Activated CD8-positive, alpha-beta T cell treated with anti-CD3 and anti-CD28 coated beads, Interleukin-2, amount 10 ng/mL, durations not matched to agents 7 days and 5 days (primary cell): ENCODE data around the gene TMEM235. TPM values are rescaled to one million over a fixed set of nuclear protein-coding genes. Genes with fewer than 3 reads are reported as not detected.

Experiments
- ATAC-seq: fragments of 150-1000 bp; cut with Tn5 transposase; one replicate; pipeline ENCODE4 v1.10.0; 2021; ENCODE audit warnings: moderate library complexity
- CTCF ChIA-PET: fragments of 350-600 bp; sonication (Branson Sonifier 250); formaldehyde crosslinking; loops from one replicate; lab custom pipeline; 2021; ENCODE audit warnings: antibody characterized with exemption; lab: Charles Lee
- POLR2A ChIA-PET: fragments of 350-600 bp; sonication (Branson Sonifier 250); formaldehyde crosslinking; loops from one replicate; lab custom pipeline; 2021; ENCODE audit warnings: antibody characterized with exemption; lab: Charles Lee
- DNase-seq: peaks from one replicate; pipeline ENCODE4 v3.0.0-alpha.2; 2020
- H3K27ac Mint-ChIP-seq: one replicate; pipeline ENCODE4 v1.8.0; 2021; ENCODE audit warnings: mild to moderate bottlenecking, mixed read lengths
- H3K27me3 Mint-ChIP-seq: one replicate; pipeline ENCODE4 v1.8.0; 2021; ENCODE audit warnings: low read depth, mixed read lengths
- H3K36me3 Mint-ChIP-seq: one replicate; pipeline ENCODE4 v1.8.0; 2021; ENCODE audit warnings: low read depth, mixed read lengths
- H3K4me1 Mint-ChIP-seq: one replicate; pipeline ENCODE4 v1.8.0; 2021; ENCODE audit warnings: low read depth, mixed read lengths
- H3K4me3 Mint-ChIP-seq: one replicate; pipeline ENCODE4 v1.8.0; 2021; ENCODE audit warnings: mild to moderate bottlenecking, mixed read lengths
- H3K9me3 Mint-ChIP-seq: one replicate; pipeline ENCODE4 v1.8.0; 2022; ENCODE audit warnings: mixed read lengths; ENCODE audit not compliant: insufficient read depth
- total RNA-seq, 2 experiments: library from RNA; stranded (reverse); gene quantifications; one replicate each; pipeline ENCODE4 v1.2.3, GENCODE V29; 2021

TMEM235 gene
- total RNA-seq, 2 experiments from 2014 or later: not detected

GRCh38 chr17:78200451-78200850 is 31.0 kb upstream of the TMEM235 start:
- peaks cover 4% of the 10 kb centered on the region for H3K4me1 Mint-ChIP-seq
- CTCF ChIA-PET: interaction anchor here (1.3 kb wide), 1 partner anchor 24 kb away, joined by 5 read pairs; no protein-coding TSS in a partner anchor
- ATAC-seq (no peak), DNase-seq (no peak)
- H3K9me3 Mint-ChIP-seq: no peaks in the 10 kb centered on the region
- H3K27me3 Mint-ChIP-seq: no peaks in the 10 kb centered on the region
- peaks cover 13% of the 10 kb centered on the region for H3K36me3 Mint-ChIP-seq
- H3K4me3 Mint-ChIP-seq: no peak overlapping the region
- H3K27ac Mint-ChIP-seq: no peak overlapping the region
- POLR2A ChIA-PET: no interaction called here

GRCh38 chr17:78202666-78203065 is 28.8 kb upstream of the TMEM235 start:
- no peak overlapping the region for H3K4me3 Mint-ChIP-seq
- no peak overlapping the region for H3K27ac Mint-ChIP-seq
- ChIA-PET CTCF (interaction anchor here (0.8 kb wide), 1 partner anchor 86 kb away, joined by 3 read pairs; no protein-coding TSS in a partner anchor), POLR2A (no interaction called here)
- DNase-seq (no peak), ATAC-seq (no peak)
- H3K36me3 Mint-ChIP-seq: peaks cover 6% of the 10 kb centered on the region
- no peaks in the 10 kb centered on the region for H3K27me3 Mint-ChIP-seq
- peaks cover 4% of the 10 kb centered on the region for H3K4me1 Mint-ChIP-seq
- H3K9me3 Mint-ChIP-seq: no peaks in the 10 kb centered on the region

- no peak overlapping the region for H3K27ac Mint-ChIP-seq
- CTCF ChIA-PET: interaction anchor here (0.8 to 1.6 kb wide), 3 partner anchors 22 to 92 kb away, joined by 3 to 7 read pairs (median 3); no protein-coding TSS in a partner anchor
- ATAC-seq (no peak), DNase-seq (no peak)
- H3K36me3 Mint-ChIP-seq: peaks cover 3% of the 10 kb centered on the region
- no peaks in the 10 kb centered on the region for H3K4me1 Mint-ChIP-seq
- no peak overlapping the region for H3K4me3 Mint-ChIP-seq
- POLR2A ChIA-PET: no interaction called here
- H3K27me3 Mint-ChIP-seq: no peaks in the 10 kb centered on the region
- H3K9me3 Mint-ChIP-seq: no peaks in the 10 kb centered on the region
These were observed 26.9 kb upstream of the TMEM235 start for GRCh38 chr17:78204387-78205123.

- no peak for DNase-seq
- Mint-ChIP-seq H3K36me3 (peaks cover 3% of the 10 kb centered on the region), H3K27me3 (no peaks in the 10 kb centered on the region), H3K27ac (no peak overlapping the region), H3K4me1 (no peaks in the 10 kb centered on the region), H3K9me3 (no peaks in the 10 kb centered on the region), H3K4me3 (no peak overlapping the region)
- ATAC-seq: no peak
- CTCF ChIA-PET: interaction anchor here (0.8 kb wide), 1 partner anchor 92 kb away, joined by 3 read pairs; no protein-coding TSS in a partner anchor
- POLR2A ChIA-PET: no interaction called here
These were observed 26.2 kb upstream of the TMEM235 start for GRCh38 chr17:78205124-78205775.

- ChIA-PET CTCF (no interaction called here), POLR2A (no interaction called here)
- Mint-ChIP-seq H3K27ac (no peak overlapping the region), H3K27me3 (no peaks in the 10 kb centered on the region), H3K4me3 (no peak overlapping the region), H3K36me3 (peaks cover 3% of the 10 kb centered on the region), H3K9me3 (no peaks in the 10 kb centered on the region), H3K4me1 (no peaks in the 10 kb centered on the region)
- no peak for ATAC-seq
- no peak for DNase-seq
These were observed 25.1 kb upstream of the TMEM235 start for GRCh38 chr17:78206298-78206697.

- H3K4me1 Mint-ChIP-seq: no peaks in the 10 kb centered on the region
- ATAC-seq (no peak), DNase-seq (no peak)
- no peak overlapping the region for H3K4me3 Mint-ChIP-seq
- no peaks in the 10 kb centered on the region for H3K27me3 Mint-ChIP-seq
- CTCF ChIA-PET: interaction anchor here (0.6 kb wide), 1 partner anchor 1757 kb away, joined by 3 read pairs; no protein-coding TSS in a partner anchor
- no peak overlapping the region for H3K27ac Mint-ChIP-seq
- peaks cover 3% of the 10 kb centered on the region for H3K36me3 Mint-ChIP-seq
- POLR2A ChIA-PET: no interaction called here
- no peaks in the 10 kb centered on the region for H3K9me3 Mint-ChIP-seq
These were observed 22.9 kb upstream of the TMEM235 start for GRCh38 chr17:78208486-78208885.

- CTCF ChIA-PET: no interaction called here
- Mint-ChIP-seq H3K4me1 (peaks cover 9% of the 10 kb centered on the region), H3K36me3 (peaks cover 4% of the 10 kb centered on the region), H3K27me3 (no peaks in the 10 kb centered on the region), H3K9me3 (no peaks in the 10 kb centered on the region), H3K27ac (no peak overlapping the region), H3K4me3 (no peak overlapping the region)
- ATAC-seq: no peak
- POLR2A ChIA-PET: no interaction called here
- no peak for DNase-seq
These were observed 21.3 kb upstream of the TMEM235 start for GRCh38 chr17:78210111-78210510.

- ChIA-PET POLR2A (no interaction called here), CTCF (no interaction called here)
- H3K36me3 Mint-ChIP-seq: peaks cover 10% of the 10 kb centered on the region
- no peak overlapping the region for H3K27ac Mint-ChIP-seq
- H3K27me3 Mint-ChIP-seq: no peaks in the 10 kb centered on the region
- ATAC-seq (no peak), DNase-seq (no peak)
- H3K4me1 Mint-ChIP-seq: peaks cover 15% of the 10 kb centered on the region
- no peak overlapping the region for H3K4me3 Mint-ChIP-seq
- no peaks in the 10 kb centered on the region for H3K9me3 Mint-ChIP-seq
These were observed 20.4 kb upstream of the TMEM235 start for GRCh38 chr17:78211032-78211431.

GRCh38 chr17:78214016-78214705 is 17.3 kb upstream of the TMEM235 start, which contains the start of gene BIRC5:
BIRC5 (plus strand) TSS chr17:78214253; CDS start chr17:78214317, 64 bp downstream.
- no peaks in the 10 kb centered on the region for H3K9me3 Mint-ChIP-seq
- peak within 1 kb of the TSS; percentile 98 for H3K4me3 Mint-ChIP-seq

GRCh38 chr17:78214706-78215061 is 16.7 kb upstream of the TMEM235 start:
- Mint-ChIP-seq H3K4me1 (peaks cover 26% of the 10 kb centered on the region), H3K36me3 (peaks cover 30% of the 10 kb centered on the region), H3K4me3 (peak overlapping the region; percentile 98), H3K27ac (peak overlapping the region; percentile 94), H3K27me3 (no peaks in the 10 kb centered on the region), H3K9me3 (no peaks in the 10 kb centered on the region)
- POLR2A ChIA-PET: interaction anchor here (0.6 to 1.7 kb wide), 5 partner anchors 9 to 1625 kb away, joined by 3 to 8 read pairs (median 5); partner anchors contain the start of genes CBX4 and TNRC6C
- DNase-seq (peak; percentile 25), ATAC-seq (no peak)
- CTCF ChIA-PET: interaction anchor here (0.9 to 1.2 kb wide), 2 partner anchors 35 to 130 kb away, joined by 3 to 4 read pairs; no protein-coding TSS in a partner anchor

More at GRCh38 chr17:78214016-78214705, 17.3 kb upstream of the TMEM235 start, which contains the start of gene BIRC5:
- POLR2A ChIA-PET: interaction anchor here (0.5 to 1.7 kb wide), 7 partner anchors 10 to 1625 kb away, joined by 3 to 8 read pairs (median 4); partner anchors contain the start of genes CBX4 and TNRC6C
- CTCF ChIA-PET: interaction anchor here (0.9 to 1.0 kb wide), 2 partner anchors 17 to 129 kb away, joined by 3 read pairs; no protein-coding TSS in a partner anchor
- peak; percentile 99 for ATAC-seq
- H3K27ac Mint-ChIP-seq: peak within 1 kb of the TSS; percentile 94
- H3K4me1 Mint-ChIP-seq: peaks cover 22% of the 10 kb centered on the region
- peak; percentile 95 for DNase-seq
- no peaks in the 10 kb centered on the region for H3K27me3 Mint-ChIP-seq
- peaks cover 25% of the 10 kb centered on the region for H3K36me3 Mint-ChIP-seq

- DNase-seq (no peak), ATAC-seq (no peak)
- Mint-ChIP-seq H3K4me1 (peaks cover 23% of the 10 kb centered on the region), H3K27ac (no peak overlapping the region), H3K4me3 (no peak overlapping the region), H3K27me3 (no peaks in the 10 kb centered on the region), H3K9me3 (no peaks in the 10 kb centered on the region), H3K36me3 (peaks cover 61% of the 10 kb centered on the region)
- ChIA-PET CTCF (no interaction called here), POLR2A (interaction anchor here (0.9 to 1.1 kb wide), 2 partner anchors 23 to 92 kb away, joined by 3 read pairs; no protein-coding TSS in a partner anchor)
These were observed 11.9 kb upstream of the TMEM235 start for GRCh38 chr17:78219396-78220150.
